ENCODE data around the gene LARGE1.

LARGE1 gene

DNA sequence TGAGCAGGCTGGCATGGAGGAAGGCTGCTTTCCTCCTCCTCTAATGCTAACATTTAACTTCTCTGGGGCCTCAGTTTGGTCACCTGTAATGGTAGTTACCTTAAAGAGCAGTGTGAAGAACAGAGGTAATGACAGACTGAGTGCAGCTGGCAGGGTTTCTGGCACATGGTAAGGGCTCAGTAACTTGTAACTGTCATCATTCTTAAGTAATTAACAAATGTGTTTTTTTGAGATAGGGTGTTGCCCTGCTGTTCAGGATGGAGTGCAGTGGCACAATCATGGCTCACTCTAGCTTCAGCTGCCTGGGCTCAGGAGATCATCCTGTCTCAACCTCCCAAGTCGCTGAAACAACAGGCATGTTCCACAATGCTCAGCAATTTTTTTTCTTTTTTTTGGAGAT, 620.1 kb downstream of the LARGE1 start:
- no peak overlapping the region for H3K4me3 ChIP-seq (ENCODE audit: low read depth, low read length)
- TF ChIP-seq, protein P1, sequence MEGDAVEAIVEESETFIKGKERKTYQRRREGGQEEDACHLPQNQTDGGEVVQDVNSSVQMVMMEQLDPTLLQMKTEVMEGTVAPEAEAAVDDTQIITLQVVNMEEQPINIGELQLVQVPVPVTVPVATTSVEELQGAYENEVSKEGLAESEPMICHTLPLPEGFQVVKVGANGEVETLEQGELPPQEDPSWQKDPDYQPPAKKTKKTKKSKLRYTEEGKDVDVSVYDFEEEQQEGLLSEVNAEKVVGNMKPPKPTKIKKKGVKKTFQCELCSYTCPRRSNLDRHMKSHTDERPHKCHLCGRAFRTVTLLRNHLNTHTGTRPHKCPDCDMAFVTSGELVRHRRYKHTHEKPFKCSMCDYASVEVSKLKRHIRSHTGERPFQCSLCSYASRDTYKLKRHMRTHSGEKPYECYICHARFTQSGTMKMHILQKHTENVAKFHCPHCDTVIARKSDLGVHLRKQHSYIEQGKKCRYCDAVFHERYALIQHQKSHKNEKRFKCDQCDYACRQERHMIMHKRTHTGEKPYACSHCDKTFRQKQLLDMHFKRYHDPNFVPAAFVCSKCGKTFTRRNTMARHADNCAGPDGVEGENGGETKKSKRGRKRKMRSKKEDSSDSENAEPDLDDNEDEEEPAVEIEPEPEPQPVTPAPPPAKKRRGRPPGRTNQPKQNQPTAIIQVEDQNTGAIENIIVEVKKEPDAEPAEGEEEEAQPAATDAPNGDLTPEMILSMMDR (IDR thresholded peaks at IDR 0.05; ENCODE audit: low read depth, low read length), result no peak

DNA sequence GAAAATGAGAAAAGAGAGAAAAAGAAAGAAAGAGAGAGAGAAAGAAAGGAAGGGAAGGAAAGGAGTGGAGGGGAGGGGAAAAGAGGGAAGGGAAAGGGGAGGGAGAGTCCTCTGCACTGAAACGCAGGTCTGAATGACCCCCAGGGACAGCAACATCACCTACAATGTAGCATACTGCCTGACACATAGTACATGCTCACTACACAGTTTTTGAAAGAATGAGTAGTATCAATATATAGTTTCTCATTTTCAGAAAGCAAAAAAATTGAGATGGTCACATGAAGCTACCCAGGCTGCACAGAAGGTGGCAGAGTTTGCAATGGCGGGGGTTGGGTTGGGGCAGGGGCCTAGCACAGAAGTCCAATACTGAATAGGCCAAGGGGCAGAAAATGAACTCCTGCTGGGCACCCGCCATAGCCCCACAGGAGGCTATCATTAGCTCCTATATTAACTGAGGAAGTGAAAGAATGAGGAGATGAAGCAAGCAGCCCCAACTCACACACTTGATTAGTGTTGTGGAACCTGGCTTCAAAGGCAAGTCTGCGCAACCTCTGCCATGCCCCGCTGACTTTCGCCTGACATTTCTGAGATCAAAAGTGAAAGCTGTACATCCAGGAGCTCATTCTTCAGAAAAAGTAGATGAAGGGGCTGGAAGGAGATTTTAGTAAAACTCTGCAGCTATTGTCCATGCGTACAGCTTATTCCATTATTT, 620.9 kb downstream of the LARGE1 start:
- H3K4me3 ChIP-seq (ENCODE audit: low read depth, low read length), result no peak overlapping the region
- TF ChIP-seq, protein P1 (IDR thresholded peaks at IDR 0.05; ENCODE audit: low read depth, low read length), result no peak

DNA sequence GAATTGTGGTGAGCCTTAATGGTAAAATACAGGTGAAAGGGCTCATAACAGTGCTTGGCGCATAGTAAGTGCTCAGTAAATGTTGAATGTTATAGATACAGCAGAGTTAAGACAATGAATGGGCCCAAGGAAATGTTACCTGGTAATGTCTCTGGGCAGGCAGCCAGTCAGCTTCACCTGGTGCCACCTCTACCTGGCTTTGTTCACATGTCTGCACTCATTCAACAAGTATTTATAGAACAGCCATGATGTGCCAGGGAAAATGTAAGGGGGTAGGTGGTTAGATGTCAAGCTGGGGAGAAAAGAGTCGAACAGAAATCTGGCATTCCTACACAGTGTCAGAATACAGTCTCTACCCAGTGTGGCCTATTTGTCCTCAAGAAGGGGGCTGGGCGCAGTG, 623.3 kb downstream of the LARGE1 start:
- no peak overlapping the region for H3K4me3 ChIP-seq (ENCODE audit: low read depth, low read length)
- TF ChIP-seq, protein P1 (IDR thresholded peaks at IDR 0.05; ENCODE audit: low read depth, low read length), result no peak

DNA sequence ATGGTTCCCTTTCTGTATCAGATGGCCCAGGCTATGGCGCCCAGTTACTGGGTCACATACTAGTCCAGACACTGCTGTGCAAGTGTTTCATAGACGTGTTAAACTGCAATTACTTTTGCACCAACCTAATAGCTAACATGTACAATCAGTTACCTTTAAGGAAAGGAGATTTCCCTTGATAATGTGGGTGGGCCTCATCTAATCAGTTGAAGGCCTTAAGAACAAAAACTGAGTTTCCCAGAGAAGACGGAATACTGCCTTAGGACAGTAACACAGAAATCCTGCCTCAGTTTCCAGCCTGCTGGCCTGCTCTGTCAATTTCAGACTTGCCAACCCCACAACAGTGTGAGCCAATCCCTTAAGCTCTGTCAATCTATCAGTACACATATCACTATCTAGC, 632.2 kb downstream of the LARGE1 start:
- no peak overlapping the region for H3K4me3 ChIP-seq (ENCODE audit: low read depth, low read length)
- TF ChIP-seq, protein P1 (IDR thresholded peaks at IDR 0.05; ENCODE audit: low read depth, low read length), result no peak

DNA sequence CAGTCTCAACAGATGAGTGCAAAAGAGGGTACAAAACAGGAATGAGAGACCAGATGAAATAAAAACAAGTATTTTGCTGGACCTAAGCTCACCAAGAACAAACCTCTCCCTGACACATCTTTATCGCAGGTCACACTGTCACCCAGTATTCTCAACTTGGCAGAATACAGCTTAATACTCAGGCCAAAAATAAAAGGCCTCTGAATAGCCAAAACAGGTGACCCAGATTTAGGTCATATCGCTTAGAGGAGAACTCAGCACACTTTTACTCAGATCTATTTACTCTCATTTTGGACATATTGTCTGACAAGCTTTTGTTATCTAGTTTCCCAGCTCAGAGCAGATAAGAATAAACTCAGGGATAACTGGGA, 645.2 kb downstream of the LARGE1 start:
- H3K4me3 ChIP-seq (ENCODE audit: low read depth, low read length), result no peak overlapping the region
- TF ChIP-seq, protein P1 (IDR thresholded peaks at IDR 0.05; ENCODE audit: low read depth, low read length), result no peak

DNA sequence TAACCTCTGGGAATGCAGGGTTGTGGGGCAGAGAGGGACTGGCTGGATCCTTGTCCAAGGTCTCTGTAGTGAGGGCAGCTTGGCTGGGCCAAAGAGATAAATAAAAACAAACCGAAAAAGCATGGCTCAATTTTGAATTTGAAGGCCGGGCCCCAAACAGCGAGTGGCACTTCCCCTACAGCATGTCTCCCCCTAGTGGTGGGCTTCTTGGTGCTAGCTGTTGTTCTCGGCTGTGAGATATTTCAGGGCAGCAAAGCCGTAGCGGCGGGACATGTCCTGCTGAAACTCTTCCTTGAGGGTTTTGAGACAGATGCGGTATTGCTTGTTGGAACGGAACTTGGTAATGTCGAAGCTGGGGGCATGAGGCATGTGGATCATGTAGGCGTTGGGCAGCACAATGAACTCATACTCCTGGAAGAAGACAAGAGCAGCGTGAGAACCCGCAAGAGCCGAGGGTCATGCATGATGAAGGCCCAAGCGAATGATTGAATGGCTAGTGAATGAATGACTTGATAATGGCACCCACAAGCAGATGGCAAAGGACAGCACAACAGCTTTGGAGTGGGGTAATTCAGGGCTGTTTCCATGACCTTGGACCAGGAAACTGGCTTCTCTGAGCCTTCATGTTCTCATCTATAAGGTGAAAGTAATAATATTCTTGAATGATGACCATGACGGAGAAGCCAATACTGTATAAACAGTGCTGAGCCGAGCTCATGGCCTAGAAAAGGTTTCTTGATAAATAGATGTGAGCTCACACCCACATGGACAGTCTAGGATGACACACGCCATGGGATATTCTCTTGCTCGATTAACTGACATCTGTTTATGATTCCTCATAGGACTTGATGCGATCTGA, 645.8 kb downstream of the LARGE1 start:
- H3K4me3 ChIP-seq (ENCODE audit: low read depth, low read length), result no peak overlapping the region
- TF ChIP-seq, protein P1 (IDR thresholded peaks at IDR 0.05; ENCODE audit: low read depth, low read length), result peak; percentile 60

DNA sequence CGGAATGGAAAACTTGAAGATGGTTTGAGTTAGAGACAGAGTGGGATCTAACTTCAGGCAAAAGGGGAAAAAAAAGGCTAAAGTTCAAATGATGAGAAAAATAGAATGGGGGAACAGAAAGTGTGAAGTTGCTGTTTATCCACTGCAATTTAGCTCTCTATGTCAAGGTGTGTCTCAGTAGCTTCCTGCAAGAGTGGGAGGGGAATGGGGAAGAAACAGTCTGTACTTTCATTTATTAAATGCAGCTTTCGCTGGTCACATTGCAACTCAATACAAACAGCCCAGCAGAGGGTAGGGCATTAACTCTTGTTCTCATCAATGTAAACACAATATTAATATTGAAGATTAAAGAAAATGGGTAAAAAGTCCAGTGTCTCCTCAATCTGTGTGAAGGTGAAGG, 647.4 kb downstream of the LARGE1 start:
- TF ChIP-seq, protein P1 (IDR thresholded peaks at IDR 0.05; ENCODE audit: low read depth, low read length), result no peak
- H3K4me3 ChIP-seq (ENCODE audit: low read depth, low read length), result no peak overlapping the region
